HCT116 (cell line): Measurements from ENCODE around the gene CORO2B.

ENCODE experiments used
- CEBPB ChIP-seq: IDR thresholded peaks from 2 replicates; pipeline ENCODE4 v1.6.1; 2012; ENCODE audit warnings: low read depth
- CTCF ChIP-seq, 3 experiments: fragments of 200-600 bp in 1 of 3; sonication (generic) in 1 of 3; IDR thresholded peaks in 2 of 3; conservative IDR thresholded peaks in 1 of 3; 2 replicates each; pipeline ENCODE4 v1.5.1; 2012 to 2017; ENCODE audit warnings: low read depth in 2 of 3, low read length in 2 of 3, antibody characterized with exemption in 1 of 3, borderline replicate concordance in 1 of 3, control low read depth in 1 of 3, mild to moderate bottlenecking in 1 of 3, mixed read lengths in 1 of 3, mixed run types in 1 of 3, moderate library complexity in 1 of 3; ENCODE audit not compliant: insufficient read depth in 1 of 3
- EGR1 ChIP-seq: IDR thresholded peaks from 2 replicates; pipeline ENCODE4 v1.6.1; 2012; ENCODE audit warnings: low read depth
- EZH2 ChIP-seq: fragments of 200-600 bp; sonication (generic); IDR thresholded peaks from 2 replicates; pipeline ENCODE4 v1.6.1; 2017; ENCODE audit warnings: antibody characterized with exemption, mixed run types
- EZH2phosphoT487 ChIP-seq: fragments of 200-600 bp; IDR thresholded peaks from 2 replicates; pipeline ENCODE4 v1.6.1; 2018; ENCODE audit warnings: antibody characterized with exemption, borderline replicate concordance
- JUND ChIP-seq: IDR thresholded peaks from 2 replicates; pipeline ENCODE4 v1.6.1; 2012
- MAX ChIP-seq: IDR thresholded peaks from 2 replicates; pipeline ENCODE4 v1.6.1; 2012
- POLR2AphosphoS5 ChIP-seq: IDR thresholded peaks from 2 replicates; pipeline ENCODE4 v1.6.1; 2011; ENCODE audit warnings: mild to moderate bottlenecking, low read depth, low read length, moderate library complexity
- RAD21 ChIP-seq: IDR thresholded peaks from 2 replicates; pipeline ENCODE4 v1.6.1; 2012; ENCODE audit warnings: low read depth, mild to moderate bottlenecking

GRCh38 chr15:68626283-68626682 lies 47.5 kb downstream of the CORO2B start:
- TF ChIP-seq CEBPB (no peak), CTCF (IDR thresholded peaks at IDR 0.05 in 2 of 3, conservative IDR thresholded peaks at IDR 0.05 in 1 of 3; ENCODE audit: borderline replicate concordance in 1 of 3, insufficient read depth in 1 of 3, low read depth in 2 of 3, low read length in 2 of 3) (no peak), RAD21 (no peak), POLR2AphosphoS5 (no peak), EZH2phosphoT487 (no peak), MAX (no peak), JUND (no peak), EGR1 (no peak), EZH2 (no peak)
